Stimulated activated CD4-positive, alpha-beta T cell treated with anti-CD3 and anti-CD28 coated beads, Interleukin-4, amount 100 ng/mL, for 4 hours (primary cell): ENCODE results near the gene SLC44A5.

Source experiments
- DNase-seq, 2 experiments: peaks; one replicate each; pipeline ENCODE4 v3.0.0-alpha.2; 2020

The SLC44A5 gene

DNA sequence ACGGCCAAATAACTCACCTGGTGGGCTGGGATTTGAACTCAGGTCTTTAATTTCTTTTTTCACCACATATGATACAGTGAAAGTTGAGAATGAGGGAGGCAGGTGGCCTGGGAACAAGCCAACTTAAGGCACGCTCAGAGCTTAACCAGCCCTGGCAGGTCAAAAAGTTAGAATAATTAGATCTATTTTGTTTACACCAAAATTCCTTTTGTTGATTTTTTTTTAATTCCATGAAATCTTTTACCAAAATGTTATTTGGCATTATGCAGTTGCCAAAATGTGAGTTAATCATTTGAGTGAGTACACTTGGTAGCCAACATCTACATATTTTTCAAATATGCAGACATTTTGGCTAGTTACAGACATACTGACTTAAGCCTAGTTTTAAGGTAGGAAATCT, 439.9 kb downstream of the SLC44A5 start:
- DNase-seq, result no peak

DNA sequence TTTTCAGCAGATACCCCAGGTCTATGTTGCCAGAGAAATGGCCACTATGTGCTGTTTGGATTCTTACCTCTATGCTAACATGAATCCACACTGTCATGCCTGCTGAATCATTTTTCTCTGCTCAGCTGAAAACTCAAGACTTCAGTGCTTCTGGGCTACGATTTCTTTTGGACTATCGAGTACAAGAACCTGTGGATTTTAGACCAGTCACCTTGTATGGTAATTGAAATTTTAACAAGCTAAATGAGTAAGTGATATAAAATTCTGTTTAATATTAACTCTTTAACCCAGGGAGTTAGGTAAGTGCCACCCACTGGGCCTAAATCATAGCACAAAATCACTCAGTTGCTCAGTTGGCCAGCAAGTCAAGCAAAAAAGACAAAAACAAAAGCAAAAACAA, 440.9 kb downstream of the SLC44A5 start:
- no peak for DNase-seq

DNA sequence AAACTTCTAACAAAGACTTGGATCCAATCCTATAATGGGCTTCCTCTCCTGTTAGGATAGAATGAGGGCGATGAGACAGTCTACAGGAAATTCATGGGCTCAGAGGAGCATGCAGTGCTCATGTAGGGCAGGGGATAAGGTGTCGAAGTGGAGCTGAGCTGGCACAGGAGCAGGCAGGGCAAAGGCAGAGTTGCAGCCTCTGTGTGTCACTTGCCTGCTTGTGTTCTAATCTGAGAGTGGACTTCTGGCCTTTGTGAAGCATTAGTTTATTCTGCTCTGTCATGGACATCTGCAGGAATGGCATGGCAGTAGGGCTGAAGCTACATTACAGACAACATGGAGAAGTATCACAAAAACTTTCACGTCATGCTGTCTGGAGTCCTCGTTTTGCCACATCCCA, 444.1 kb downstream of the SLC44A5 start:
- DNase-seq, result no peak

DNA sequence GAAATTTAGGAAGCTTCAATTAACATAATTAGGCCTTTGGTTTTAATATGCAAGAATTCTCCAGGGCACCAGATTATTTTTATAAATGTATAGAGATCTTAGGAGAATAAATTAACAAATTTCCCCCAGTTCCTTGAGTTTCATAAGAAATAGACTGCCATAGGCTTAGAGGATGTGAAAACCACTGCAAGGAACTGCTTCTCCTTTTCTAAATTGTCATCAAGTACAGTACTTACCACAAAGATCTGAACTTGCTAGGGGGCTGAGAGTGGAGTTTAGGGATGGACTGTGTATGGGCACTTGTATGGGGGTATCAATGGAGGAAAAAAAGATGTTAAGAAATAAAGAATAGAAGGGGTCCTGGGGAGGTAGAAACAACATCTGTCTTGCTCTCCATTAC, 445.6 kb downstream of the SLC44A5 start:
- DNase-seq, result no peak

DNA sequence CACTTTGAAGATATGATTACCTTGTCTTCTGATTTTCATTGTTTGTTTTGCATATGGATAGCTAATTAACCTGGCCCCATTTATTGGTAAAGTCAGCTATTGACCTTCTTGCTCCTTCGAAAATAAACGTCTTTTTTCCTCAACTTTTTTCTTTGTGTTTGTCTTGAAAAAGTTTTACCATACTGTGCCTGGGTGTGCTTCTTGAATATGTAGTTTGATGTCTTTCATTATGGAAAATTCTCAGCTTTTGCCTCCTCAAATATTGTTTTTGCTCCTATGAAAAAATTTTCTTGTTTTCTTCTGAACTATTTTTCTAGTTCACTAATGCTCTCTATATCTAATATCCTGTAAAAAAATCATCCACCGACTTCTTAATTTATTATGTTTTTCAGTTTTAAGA, 451.8 kb downstream of the SLC44A5 start:
- no peak for DNase-seq
